G401 (cell line): ENCODE measurements around the gene MFN1. TPM values are rescaled to one million over a fixed set of nuclear protein-coding genes. Genes with fewer than 3 reads are reported as not detected.

ENCODE experiments used
- DNase-seq: peaks from one replicate; pipeline ENCODE4 v3.0.0-alpha.2; 2015; ENCODE audit warnings: low spot score
- in situ Hi-C: cut with HindIII; loops from 2 replicates; pipeline ENCODE4 v1.10.0; 2016; ENCODE audit warnings: low sequenced_read_pairs, mixed read lengths
- total RNA-seq: library from RNA; depleted of rRNA; stranded (reverse); fragments of >200 nt; shearing (Covaris generic); gene quantifications from 2 replicates; pipeline ENCODE4 v1.2.3, GENCODE V29; 2014

Gene MFN1
- total RNA-seq, 1 experiment from 2014 or later: 33.6 TPM

DNA sequence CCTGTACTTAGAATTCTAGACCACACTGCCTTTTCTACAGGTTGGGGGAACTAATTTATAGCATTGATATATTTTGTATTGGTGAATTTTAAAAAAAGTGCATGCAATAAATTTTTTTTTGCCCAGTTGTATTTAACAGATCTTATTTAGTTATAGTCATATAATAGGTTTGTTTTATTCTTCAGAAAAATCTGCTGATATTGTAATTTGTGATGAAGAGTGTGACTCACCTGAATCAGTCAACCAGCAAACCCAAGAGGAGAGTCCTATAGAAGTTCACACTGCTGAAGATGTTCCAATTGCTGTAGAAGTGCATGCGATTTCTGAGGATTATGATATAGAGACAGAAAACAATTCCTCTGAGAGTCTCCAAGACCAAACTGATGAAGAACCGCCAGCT is 14.4 kb upstream of the MFN1 start:
- in situ Hi-C loops: no loop called here
- DNase-seq: no peak

DNA sequence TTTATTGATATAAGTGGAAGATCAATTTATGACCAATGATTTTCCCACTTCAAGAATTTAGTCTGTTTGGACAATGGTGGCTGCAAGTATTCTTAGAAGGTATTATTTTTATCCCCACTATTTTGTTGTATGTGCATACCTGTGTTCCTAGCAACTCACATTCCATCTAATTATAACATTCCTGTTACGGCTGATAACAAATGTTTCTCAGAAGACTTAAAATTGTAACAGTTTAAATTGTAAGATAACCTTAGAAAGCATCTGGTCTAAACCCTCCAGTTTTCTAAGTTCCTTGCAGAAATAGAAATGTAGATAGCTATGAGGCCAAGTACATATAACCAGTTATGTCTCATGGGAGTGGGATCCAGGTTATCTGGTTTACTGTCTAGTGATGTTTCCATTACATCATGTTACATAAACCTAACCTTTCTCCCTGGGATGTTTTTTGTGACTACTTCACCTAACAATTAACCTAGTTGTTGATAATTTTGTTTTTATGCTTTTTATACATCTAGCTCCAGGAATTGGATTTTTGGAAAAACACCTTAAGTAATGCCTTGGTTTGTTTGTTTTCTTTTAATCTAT is 11.1 kb upstream of the MFN1 start:
- in situ Hi-C loops: no loop called here
- no peak for DNase-seq

- in situ Hi-C loops: no loop called here
These were observed 960 bp downstream of the MFN1 start for GRCh38 chr3:179348325-179349013.

DNA sequence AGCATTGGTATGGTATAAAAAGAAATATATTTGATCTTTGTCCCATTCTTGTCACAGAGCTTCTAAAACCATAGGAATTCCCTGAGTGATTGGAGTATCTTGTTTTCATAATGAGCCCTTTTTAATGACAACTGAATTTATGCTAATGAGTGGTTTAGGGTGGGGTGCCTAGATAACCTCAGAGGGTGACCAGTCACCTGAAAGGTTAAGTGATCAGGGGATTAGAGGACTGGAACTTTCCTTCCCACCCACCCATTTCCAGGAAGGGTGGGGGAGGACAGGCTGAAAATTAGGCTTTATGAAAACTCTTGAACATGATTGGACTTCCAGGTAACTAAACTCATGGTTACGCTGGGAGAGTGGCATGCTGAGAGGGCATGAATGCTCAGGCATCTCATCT is 8.5 kb downstream of the MFN1 start:
- in situ Hi-C loops: no loop called here
- DNase-seq: no peak

More at GRCh38 chr3:179348325-179349013, 960 bp downstream of the MFN1 start:
- DNase-seq: no peak

DNA sequence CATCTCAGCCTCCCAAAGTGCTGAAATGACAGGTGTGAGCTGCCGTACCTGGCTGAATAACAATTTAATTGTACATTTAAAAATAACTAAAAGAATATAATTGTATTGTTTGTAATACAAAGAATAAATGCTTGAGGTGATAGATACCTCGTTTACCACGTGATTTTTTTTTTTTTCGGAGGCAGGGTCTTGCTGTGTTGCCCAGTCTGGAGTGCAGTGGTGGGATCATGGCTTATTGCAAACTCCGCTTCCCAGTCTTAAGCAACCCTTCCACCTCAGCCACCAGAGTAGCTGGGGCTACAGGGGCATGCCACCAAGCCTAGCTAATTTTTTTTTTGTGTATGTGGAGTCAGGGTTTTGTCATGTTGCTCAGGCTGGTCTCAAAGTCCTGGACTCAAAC is 15.8 kb downstream of the MFN1 start:
- in situ Hi-C loops: no loop called here
- DNase-seq: no peak

- in situ Hi-C loops: no loop called here
- DNase-seq: no peak
These were observed 22.1 kb downstream of the MFN1 start for GRCh38 chr3:179369621-179370020.

DNA sequence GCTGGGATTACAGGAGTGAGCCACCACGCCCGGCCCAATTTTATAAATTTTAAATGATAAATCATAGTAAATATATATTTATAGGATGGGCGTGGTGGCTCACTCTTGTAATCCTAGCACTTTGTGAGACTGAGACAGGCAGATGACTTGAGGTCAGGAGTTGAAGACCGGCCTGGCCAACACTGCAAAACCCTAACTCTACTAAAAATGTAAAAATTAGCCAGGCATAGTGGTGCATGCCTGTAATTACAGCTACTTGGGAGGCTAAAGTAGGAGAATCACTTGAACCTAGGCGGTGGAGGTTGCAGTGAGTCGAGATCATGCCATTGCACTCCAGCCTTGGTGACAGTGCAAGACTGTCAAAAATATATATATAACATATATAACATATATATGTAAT is 26.4 kb downstream of the MFN1 start:
- in situ Hi-C loops: no loop called here
- no peak for DNase-seq

GRCh38 chr3:179375091-179375999 is 27.8 kb downstream of the MFN1 start:
- in situ Hi-C loops: no loop called here
- DNase-seq: no peak

GRCh38 chr3:179376474-179376873 is 29.0 kb downstream of the MFN1 start:
- in situ Hi-C loops: no loop called here
- DNase-seq: no peak

- DNase-seq: no peak
- in situ Hi-C loops: no loop called here
These were observed 44.4 kb downstream of the MFN1 start for GRCh38 chr3:179391906-179392305.

DNA sequence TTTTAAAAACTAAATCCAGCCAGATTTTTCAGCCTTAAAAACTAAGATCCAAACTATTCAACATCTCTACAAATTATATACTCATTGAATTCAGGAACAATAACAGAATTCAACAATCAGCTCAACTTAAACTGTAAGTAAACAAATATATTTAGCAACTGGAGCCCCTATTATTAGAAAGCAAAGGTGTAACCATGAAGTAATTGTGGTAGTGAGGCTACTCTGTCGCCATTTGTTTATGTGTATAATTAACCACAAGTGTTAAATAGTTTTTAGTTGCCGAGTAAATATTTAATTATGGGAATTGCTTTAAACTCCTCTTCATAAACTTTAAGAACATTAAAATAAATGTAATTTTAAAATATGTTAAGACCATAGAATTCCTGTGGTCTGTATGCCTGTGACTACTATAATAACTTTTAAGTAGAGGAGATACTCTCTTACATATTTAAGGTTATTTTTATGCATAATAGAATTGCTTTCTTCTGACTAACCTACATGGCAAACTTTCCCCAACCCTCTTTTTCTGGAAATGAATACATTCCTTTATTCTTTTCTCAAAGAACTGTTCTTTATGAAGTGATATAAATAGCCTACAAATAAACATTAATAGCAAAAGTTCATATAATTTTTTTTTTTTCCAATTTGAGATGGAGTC is 51.2 kb downstream of the MFN1 start:
- DNase-seq: no peak
- in situ Hi-C loops: no loop called here

DNA sequence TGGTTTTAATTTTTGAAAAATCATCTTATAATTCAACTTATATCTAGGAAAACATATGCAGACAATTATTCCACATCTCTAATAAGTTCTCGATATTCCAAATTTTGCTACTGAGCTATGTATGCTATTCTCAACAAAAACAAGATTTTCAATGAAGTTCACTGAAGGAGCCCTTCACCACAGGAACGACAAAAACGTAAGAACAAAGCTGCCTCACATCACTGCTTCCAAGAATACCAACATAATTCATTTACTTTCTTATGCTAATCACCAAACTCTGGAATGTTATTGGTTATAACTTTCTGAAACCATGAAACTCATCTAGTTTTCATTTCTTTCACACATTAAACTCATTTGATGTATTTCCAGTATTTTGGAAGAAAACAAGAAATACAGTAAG is 54.1 kb downstream of the MFN1 start:
- in situ Hi-C loops: no loop called here
- DNase-seq: no peak

- DNase-seq: no peak
- in situ Hi-C loops: no loop called here
These were observed 55.5 kb downstream of the MFN1 start for GRCh38 chr3:179402963-179403362.

DNA sequence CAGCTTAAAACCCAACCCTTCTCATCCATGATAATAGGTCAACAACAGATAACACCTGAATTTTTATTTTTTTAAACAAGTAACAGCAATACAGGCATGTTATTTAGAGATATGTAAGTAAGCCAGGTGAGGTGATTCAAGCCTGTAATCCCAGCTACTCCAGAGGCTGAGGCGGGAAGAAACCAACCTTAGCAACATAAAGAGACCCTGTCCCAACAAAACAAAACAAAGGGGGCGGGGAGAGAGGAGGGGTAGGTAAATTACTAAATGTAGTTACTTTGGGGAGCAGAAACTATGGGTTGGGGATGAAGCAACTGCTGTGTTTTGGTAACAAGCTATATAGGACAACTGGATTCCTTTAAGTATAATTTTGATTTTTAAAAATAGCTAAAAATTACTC is 56.8 kb downstream of the MFN1 start:
- no peak for DNase-seq
- in situ Hi-C loops: no loop called here

DNA sequence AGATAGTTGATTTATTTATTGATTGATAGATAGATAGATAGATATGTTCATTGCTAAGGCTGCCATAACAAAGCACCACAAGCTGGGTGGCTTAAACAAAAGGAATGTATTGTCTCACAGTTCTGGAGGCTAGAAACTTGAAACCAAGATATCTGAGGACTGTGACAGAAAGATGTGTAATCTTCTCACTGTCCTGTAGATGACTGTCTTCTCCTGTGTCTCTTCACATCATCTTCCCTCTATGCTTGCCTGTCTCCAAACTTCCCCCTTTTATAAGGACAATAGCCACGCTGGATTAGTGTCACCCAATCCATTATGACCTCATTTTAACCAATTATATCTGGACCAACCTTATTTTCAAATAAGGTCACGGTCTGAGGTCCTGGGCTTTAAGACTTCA is 62.8 kb downstream of the MFN1 start:
- DNase-seq: no peak
- in situ Hi-C loops: no loop called here

DNA sequence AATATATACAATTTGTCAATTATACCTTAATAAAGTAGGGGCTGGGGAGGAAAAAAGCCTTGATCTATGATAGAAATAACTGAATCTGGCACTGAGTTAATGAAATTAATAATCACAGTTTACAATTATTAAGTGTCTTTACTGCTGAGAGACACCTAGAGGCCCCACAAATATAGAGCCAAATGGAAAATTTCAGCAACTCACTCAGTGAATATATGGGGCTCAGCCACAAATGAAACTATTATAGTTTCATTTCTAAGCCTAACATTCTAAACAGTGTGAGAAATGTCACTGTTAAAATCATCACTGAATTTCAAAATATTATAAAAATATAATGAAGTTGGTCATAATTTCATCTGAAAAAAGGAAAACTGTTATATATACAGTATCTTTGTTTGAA is 63.5 kb downstream of the MFN1 start:
- DNase-seq: no peak
- in situ Hi-C loops: no loop called here

DNA sequence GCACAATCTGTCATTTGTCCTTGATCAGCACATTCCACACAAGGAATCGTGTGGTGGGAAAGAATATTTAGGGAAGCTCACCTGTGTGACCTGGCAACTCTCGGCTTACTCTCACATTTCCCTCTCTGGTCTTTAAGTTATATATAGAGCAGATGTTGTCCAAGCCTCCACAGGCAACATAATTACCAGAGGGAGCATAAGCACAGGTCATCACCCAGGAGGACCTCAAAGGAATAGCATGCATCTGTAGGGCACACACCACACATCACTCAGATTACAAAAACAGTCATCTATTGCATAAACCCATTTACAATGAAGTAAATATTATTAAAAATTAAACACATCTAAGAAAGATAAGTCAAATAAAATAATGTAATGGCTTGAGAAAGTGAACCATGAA is 67.3 kb downstream of the MFN1 start:
- in situ Hi-C loops: no loop called here
- DNase-seq: no peak

- in situ Hi-C loops: no loop called here
- DNase-seq: no peak
These were observed 67.9 kb downstream of the MFN1 start for GRCh38 chr3:179415377-179415776.

DNA sequence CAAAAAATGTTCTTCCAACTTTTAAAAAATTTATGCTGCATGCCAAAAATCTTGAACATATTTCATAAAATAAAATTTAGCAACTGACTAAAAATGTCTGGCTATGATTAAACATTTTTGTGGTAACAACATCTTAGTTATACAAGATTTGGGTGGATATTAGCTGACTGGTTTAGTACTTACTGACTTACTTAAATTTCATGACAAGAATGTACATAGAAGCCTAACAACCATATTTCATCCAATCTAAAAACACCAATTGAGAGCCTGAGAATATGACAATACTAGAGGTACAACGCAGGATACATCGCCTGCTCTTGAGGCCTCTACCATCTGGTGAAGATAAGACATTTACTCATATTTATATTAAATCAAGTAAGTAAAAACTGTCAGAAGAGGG is 69.2 kb downstream of the MFN1 start:
- in situ Hi-C loops: no loop called here
- DNase-seq: no peak

DNA sequence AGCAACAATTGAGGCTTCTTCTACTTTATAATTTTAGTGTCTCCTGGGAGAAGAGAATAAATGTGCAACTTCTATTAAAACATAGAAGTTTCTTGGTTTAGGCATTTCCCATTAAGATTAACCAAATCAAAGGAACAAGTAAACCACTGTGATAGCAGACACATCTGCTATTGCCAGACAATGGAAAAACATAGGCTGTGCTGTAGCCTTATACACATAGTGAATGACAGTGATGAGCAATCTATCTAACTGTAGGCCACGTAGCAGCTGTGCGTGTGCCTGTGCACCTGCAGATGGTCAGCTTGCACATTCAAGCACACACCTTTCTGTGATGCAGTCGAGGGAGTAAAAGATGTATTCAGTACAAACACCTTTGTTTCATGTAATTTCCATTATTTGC is 71.1 kb downstream of the MFN1 start:
- in situ Hi-C loops: no loop called here
- DNase-seq: no peak
